T follicular helper cell (primary cell): ENCODE results near the gene TRIM27.
A peak's percentile ranks its signal among the peaks of the same experiment; 100 is the strongest.
"Not testable (repeated sequence)": the region's sequence is repeated elsewhere in the genome, so short reads cannot be mapped to it uniquely, and the experiment has no call there.

Experiments
- DNase-seq: peaks from one replicate; pipeline ENCODE4 v3.0.0-alpha.2; 2020; ENCODE audit warnings: low read depth

Gene TRIM27

DNA sequence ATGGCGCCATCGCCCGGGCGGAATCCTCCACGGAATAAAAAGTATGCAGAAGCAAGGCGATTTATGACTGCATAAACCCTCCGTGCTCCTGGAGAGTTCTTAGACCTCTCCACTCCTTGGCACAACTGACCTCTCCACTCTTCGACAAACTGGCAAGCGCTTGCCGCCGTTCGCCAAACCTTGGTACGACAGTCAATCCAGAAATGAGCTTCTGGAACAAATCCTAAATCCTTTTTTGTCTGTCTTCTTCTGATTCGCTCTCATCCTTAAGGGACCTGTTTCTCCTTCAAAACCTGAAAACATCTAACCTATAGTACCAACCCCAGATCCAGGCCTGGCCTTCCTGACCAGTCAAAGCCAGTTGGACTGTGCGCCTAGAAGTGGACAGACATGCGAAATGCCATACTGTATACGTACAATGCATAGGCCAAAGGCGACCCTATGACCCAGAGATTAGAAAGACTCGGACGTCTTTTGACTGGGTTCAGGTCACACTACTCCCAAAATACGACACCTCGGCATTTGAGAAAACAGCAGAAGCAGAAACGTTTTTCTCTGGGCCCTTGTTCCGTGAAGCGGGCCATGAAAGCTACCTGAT is 59.4 kb downstream of the TRIM27 start:
- no peak for DNase-seq

DNA sequence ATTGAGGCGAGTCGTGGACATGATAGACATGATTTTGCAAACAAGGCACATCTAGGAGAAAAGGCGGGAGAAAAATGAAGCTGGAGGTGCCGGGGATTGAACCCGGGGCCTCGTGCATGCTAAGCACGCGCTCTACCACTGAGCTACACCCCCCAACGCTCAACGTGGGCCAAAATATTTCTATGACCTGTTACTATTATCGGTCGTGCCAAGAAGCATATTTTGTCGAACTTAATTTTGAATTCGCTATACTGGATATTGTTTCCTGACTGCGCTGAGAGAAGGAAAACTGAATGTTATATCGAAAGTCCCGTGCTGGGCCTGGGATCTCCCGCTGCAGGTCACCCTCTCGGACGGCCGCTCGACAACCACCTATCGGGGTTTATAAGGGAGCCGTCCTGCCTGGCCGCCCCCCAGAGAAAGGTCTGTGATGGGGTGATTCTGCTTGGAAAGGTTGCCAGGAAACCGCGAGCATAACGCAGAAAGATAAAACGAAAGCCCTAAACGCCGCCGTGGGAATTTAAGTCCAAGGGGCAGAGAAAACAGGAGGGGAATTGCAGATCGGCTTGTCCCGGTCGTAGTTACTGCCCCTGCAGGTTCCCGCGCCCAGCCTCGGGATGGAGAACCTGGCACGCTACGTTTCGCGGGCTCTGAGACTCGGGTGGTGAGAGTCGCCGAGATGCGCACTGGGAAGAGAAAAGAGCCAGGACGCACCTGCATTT is 60.0 kb downstream of the TRIM27 start:
- peak; percentile 74 for DNase-seq

DNA sequence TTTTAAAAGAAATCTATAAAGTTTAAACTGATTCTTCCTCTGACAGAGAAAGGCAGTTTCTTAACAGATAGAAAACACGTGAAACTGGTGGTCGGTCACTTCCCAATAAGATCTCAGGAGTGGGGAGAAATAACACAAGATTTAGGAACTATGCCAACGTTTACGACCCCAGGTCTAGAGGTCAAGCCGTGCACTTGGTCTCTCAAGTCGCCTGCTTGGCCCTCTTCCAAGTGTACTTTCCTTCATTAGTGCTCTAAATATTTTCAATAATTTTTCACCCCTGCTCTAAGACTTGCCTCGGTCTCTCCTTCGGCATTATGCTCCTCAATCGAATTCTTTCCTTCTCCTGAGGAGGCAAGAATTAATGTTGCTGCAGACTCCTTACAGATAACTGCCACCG is 61.7 kb downstream of the TRIM27 start:
- no peak for DNase-seq

DNA sequence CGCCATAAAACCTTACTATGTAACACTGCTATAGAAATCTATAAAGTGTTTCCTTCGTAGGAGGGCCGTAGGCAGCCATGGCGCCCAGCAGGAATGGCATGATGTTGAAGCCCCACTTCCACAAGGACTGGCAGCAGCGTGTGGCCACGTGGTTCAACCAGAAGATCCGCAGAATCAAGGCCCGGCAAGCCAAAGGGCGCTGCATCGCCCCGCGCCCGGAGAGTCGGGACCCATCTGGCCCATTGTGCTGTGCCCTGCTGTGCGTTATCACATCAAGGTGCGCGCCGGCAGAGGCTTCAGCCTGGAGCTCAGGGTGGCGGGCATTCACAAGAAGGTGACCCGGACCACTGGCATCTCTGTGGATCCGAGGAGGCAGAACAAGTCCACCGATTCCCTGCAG is 62.4 kb downstream of the TRIM27 start:
- no peak for DNase-seq

DNA sequence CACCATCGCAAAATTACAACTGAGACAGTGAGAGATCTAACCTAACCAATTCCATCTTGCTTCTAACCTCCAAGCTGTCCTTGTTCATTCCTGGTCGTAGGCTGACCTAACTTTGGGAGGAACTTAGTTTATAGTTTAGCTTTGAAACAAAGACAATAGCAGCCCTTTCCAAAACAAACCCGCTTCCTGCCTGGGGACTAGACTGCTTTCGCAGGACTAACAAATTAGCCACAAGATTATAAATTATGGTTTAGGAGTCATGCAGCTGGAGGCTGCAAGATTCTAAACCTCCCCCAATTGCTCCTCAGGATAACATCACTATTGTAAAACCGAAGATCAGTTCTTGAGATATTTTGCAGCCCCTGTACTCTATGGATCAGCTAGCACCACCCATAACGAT is 63.2 kb downstream of the TRIM27 start:
- no peak for DNase-seq

DNA sequence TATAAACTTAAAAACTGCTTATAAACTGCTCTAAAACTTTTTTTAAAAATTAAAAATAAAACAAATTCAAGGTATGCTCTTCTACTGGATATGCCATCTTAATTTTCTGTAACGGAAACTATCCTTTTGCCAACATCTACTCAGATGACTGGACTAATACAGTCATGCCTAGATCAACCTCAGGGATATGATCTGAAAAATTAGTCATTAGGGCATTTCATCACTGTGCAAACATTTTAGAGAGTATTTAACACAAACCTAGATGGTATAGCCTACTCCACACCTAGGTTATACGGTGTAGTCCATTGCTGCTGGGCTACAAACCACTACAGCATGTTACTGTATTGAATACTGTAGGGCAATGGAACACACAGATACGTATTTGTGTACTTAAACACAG is 64.8 kb downstream of the TRIM27 start:
- DNase-seq, result no peak

DNA sequence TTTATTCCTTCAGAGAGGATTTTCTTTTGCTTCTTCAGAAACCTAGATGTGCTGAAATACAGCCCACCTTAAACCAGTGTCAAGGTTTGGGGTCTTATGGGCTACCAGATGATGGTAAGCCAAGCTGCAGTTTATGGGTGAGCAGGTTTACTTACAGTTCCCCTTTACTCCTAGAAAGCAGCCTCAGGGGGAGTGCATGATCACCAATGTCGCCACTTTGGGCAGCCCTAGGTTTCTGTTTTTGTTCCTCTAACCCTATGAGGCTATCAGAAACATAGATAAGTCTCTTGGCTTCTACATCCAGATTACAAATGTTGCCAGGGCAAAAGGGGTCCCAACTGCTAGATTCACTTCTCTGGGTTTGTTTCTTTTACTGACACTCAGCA is 67.2 kb downstream of the TRIM27 start:
- DNase-seq, result no peak

DNA sequence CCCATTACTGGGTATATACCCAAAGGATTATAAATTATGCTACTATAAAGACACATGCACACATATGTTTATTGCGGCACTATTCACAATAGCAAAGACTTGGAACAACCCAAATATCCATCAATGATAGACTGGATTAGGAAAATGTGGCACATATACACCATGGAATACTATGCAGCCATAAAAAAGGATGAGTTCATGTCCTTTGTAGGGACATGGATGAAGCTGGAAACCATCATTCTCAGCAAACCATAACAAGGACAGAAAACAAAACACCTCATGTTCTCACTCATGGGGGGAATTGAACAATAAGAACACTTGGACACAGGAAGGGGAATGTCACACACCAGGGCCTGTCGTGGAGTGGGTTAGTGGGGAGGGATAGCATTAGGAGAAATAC is 69.4 kb downstream of the TRIM27 start:
- DNase-seq, result not testable (repeated sequence)
